Measurements from ENCODE around the gene ZNF493. TPM values are rescaled to one million over a fixed set of nuclear protein-coding genes. Genes with fewer than 3 reads are reported as not detected.

Gene ZNF493
- total RNA-seq: 8.6 and 9.7 TPM in 2 replicates

DNA sequence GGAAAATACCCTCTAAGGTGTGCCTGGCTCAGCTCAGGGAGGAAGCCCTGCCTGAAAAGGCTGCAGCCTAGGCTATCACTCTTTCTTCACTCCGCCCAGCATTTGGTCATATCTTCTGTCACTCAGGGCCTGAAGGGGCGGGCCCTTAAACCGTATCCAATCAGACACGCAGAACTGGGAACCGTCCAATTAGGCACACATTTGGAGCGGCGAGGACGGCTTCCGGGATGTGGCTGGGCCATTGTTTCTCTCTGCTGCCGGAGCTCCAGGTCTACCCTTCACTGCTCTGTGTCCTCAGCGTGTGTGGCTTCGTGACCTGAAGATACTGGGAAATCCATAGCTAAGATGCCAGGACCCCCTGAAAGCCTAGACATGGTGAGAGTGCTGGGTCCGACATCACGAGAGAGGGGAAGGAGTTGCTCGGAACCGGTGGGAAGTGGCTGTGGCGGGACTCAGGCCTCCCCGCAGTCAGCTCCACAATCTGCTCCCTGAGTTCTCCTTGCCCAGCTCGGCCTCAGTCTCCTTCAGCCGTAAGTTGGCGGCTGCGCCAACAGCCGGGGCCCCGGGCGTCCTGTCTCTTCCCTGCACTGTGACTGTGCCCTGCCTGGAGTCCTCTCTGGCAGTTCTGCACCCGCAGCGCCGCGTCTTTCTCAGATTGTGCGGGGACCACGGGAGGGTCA lies at the start of gene ZNF493:
Gene ZNF493 (plus strand): TSS at position 241 of the 680 bp plus-strand sequence. CDS start 105 bp downstream, at position 346.
- Histone ChIP-seq H3K36me3 (ENCODE audit: control insufficient read depth, insufficient read depth, low read length) (no peaks in the 10 kb centered on the region), H3K4me3 (ENCODE audit: low read depth, low read length) (peak within 1 kb of the TSS; percentile 67), H3K27me3 (ENCODE audit: control insufficient read depth, insufficient read depth, low read length) (no peaks in the 10 kb centered on the region)
- TF ChIP-seq, protein P1, sequence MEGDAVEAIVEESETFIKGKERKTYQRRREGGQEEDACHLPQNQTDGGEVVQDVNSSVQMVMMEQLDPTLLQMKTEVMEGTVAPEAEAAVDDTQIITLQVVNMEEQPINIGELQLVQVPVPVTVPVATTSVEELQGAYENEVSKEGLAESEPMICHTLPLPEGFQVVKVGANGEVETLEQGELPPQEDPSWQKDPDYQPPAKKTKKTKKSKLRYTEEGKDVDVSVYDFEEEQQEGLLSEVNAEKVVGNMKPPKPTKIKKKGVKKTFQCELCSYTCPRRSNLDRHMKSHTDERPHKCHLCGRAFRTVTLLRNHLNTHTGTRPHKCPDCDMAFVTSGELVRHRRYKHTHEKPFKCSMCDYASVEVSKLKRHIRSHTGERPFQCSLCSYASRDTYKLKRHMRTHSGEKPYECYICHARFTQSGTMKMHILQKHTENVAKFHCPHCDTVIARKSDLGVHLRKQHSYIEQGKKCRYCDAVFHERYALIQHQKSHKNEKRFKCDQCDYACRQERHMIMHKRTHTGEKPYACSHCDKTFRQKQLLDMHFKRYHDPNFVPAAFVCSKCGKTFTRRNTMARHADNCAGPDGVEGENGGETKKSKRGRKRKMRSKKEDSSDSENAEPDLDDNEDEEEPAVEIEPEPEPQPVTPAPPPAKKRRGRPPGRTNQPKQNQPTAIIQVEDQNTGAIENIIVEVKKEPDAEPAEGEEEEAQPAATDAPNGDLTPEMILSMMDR (IDR thresholded peaks at IDR 0.05; ENCODE audit: insufficient read depth, low read length, poor library complexity, severe bottlenecking): no peak
- peak; percentile 74 for DNase-seq (ENCODE audit: low read depth)

DNA sequence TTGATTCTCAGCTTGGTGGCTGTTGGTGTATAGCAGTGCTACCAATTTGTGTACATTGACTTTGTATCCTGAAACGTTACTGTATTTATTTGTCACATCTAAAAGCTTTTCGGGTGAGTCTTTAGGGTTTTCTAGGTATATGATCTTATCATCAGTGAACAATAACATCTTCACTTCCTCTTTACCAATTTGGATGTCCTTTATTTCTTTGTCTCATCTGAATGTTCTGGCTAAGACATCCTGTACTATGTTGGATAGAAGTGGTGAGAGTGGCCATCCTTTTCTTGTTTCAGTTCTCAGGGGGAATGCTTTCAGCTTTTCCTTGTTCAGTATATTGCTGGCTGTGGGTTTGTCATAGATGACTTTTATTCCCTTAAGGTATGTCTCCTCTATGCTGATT lies 44.1 kb upstream of the ZNF493 start:
- DNase-seq (ENCODE audit: low read depth): no peak
- TF ChIP-seq, protein P1 (IDR thresholded peaks at IDR 0.05; ENCODE audit: insufficient read depth, low read length, poor library complexity, severe bottlenecking): no peak
- no peak overlapping the region for H3K4me3 ChIP-seq (ENCODE audit: low read depth, low read length)

DNA sequence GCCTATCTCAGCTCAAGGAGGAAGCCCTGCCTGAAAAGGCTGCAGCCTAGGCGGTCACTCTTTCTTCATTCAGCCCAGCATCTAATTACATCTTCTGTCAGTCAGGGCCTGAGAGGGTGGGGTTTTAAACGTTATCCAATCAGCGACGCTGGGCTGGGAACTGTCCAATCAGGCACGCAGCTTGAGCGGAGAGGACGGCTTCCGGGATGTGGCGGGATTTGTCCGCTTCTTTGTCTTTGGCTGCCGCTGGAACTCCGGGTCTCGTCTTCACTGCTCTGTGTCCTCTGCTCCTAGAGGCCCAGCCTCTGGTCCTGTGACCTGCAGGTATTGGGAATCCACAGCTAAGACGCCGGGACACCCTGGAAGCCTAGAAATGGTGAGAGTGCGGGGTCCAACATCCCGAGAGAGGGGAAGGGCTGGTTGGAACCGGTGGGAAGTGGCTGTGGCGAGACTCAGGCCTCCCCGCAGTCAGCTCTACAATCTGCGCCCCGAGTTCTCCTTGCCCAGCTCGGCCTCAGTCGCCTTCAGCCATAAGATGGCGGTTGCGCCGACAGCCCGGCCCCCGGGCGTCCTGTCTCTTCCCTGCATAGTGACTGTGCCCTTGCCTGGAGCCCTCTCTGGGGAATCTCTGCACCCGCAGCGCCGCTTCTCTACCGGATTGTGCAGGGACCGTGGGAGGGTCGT lies 38.0 kb upstream of the ZNF493 start, which contains the start of gene ZNF738:
Gene ZNF738 (plus strand): TSS at position 233 of the 684 bp plus-strand sequence. CDS start 141 bp downstream, at position 374.
- DNase-seq (ENCODE audit: low read depth): peak; percentile 87
- peak within 1 kb of the TSS; percentile 80 for H3K4me3 ChIP-seq (ENCODE audit: low read depth, low read length)
- no peaks in the 10 kb centered on the region for H3K27me3 ChIP-seq (ENCODE audit: control insufficient read depth, insufficient read depth, low read length)
- H3K36me3 ChIP-seq (ENCODE audit: control insufficient read depth, insufficient read depth, low read length): peaks cover 2% of the 10 kb centered on the region
- TF ChIP-seq, protein P1 (IDR thresholded peaks at IDR 0.05; ENCODE audit: insufficient read depth, low read length, poor library complexity, severe bottlenecking): no peak

More for the DNA sequence above, 44.1 kb upstream of the ZNF493 start:
- Histone ChIP-seq H3K36me3 (ENCODE audit: control insufficient read depth, insufficient read depth, low read length) (no peaks in the 10 kb centered on the region), H3K27me3 (ENCODE audit: control insufficient read depth, insufficient read depth, low read length) (no peaks in the 10 kb centered on the region)

DNA sequence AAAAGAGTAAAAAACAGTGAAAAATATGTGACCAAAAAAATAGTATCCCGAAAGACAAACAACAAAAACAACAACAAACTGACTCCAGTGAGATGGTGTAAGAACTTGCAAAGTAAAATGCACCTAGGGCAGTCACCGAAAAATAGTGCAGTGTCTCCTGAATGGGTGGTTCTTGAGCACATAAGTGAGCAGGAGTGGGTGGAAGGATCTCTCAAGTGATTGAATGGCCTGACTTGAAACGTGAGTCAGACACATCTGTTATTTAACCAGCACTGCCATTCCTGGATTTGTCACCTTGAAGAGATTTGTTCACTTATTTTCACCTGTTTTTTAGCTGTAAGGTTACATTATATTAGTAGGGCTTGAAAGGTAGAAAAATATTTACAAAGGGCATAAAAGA lies 34.6 kb upstream of the ZNF493 start:
- no peak for DNase-seq (ENCODE audit: low read depth)
- H3K4me3 ChIP-seq (ENCODE audit: low read depth, low read length): no peak overlapping the region
- H3K36me3 ChIP-seq (ENCODE audit: control insufficient read depth, insufficient read depth, low read length): peaks cover 2% of the 10 kb centered on the region
- TF ChIP-seq, protein P1 (IDR thresholded peaks at IDR 0.05; ENCODE audit: insufficient read depth, low read length, poor library complexity, severe bottlenecking): no peak
- no peaks in the 10 kb centered on the region for H3K27me3 ChIP-seq (ENCODE audit: control insufficient read depth, insufficient read depth, low read length)

DNA sequence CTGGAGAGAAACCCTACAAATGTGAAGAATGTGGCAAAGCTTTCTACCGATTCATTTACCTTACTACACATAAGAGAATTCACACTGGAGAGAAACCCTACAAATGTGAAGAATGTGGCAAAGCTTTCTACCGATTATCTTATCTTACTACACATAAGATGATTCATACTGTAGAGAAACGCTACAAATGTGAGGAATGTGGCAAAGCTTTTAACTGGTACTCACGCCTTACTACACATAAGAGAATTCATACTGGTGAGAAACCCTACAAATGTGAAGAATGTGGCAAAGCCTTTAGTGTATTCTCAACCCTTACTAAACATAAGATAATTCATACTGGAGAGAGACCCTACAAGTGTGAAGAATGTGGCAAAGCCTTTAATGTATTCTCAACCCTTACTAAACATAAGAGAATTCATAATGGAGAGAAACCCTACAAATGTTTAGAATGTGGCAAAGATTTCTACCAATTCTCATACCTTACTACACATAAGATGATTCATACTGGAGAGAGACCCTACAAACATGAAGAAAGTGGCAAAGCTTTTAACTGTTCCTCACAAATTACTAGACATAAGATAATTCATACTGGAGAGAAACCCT lies 12.9 kb upstream of the ZNF493 start:
- Histone ChIP-seq H3K27me3 (ENCODE audit: control insufficient read depth, insufficient read depth, low read length) (no peaks in the 10 kb centered on the region), H3K4me3 (ENCODE audit: low read depth, low read length) (no peak overlapping the region), H3K36me3 (ENCODE audit: control insufficient read depth, insufficient read depth, low read length) (peaks cover 1% of the 10 kb centered on the region)
- TF ChIP-seq, protein P1 (IDR thresholded peaks at IDR 0.05; ENCODE audit: insufficient read depth, low read length, poor library complexity, severe bottlenecking): no peak
- no peak for DNase-seq (ENCODE audit: low read depth)

Data from kidney epithelial cell (primary cell).